Sigmoid colon (tissue), 4 donors: ENCODE results near the gene LACTBL1.

ENCODE experiments used
- CTCF ChIP-seq, 4 experiments: fragments of 450-650 bp in 3 of 4; fragments of 200-600 bp in 1 of 4; IDR thresholded peaks; one replicate each; pipeline ENCODE4 v1.5.1; 2016 to 2019; ENCODE audit warnings: antibody characterized with exemption in 4 of 4, mild to moderate bottlenecking in 3 of 4, moderate library complexity in 2 of 4
- EP300 ChIP-seq, 4 donors: sonication (generic); formaldehyde crosslinking; IDR thresholded peaks; one replicate each; pipeline ENCODE4 v1.6.1; 2017; ENCODE audit warnings: antibody characterized with exemption in 4 of 4
- POLR2A ChIP-seq, 2 donors: fragments of 450-650 bp; IDR thresholded peaks; one replicate each; pipeline ENCODE4 v1.6.1; 2016; ENCODE audit warnings: antibody characterized with exemption in 2 of 2, mild to moderate bottlenecking in 2 of 2, moderate library complexity in 2 of 2
- POLR2AphosphoS5 ChIP-seq, 4 donors: sonication (generic); formaldehyde crosslinking; IDR thresholded peaks; one replicate each; pipeline ENCODE4 v1.6.1; 2017; ENCODE audit warnings: antibody characterized with exemption in 4 of 4

GRCh38 chr1:22936681-22937080 lies 36.0 kb downstream of the LACTBL1 start:
- no peak for TF ChIP-seq EP300 (IDR thresholded peaks at IDR 0.05)
- TF ChIP-seq CTCF (IDR thresholded peaks at IDR 0.05): no peak
- no peak for TF ChIP-seq POLR2A (IDR thresholded peaks at IDR 0.05)
- TF ChIP-seq POLR2AphosphoS5 (IDR thresholded peaks at IDR 0.05): no peak
